Mesodermal cell (in vitro differentiated cells): Measurements from ENCODE around the gene TLX1.

ENCODE experiments used
- H3K27ac ChIP-seq: 2 replicates; pipeline ENCODE4 v1.7.0; 2013; ENCODE audit warnings: mild to moderate bottlenecking, low read depth, low read length, moderate library complexity; ENCODE audit not compliant: severe bottlenecking
- H3K36me3 ChIP-seq: 2 replicates; pipeline ENCODE4 v1.7.1; 2013; ENCODE audit warnings: mild to moderate bottlenecking, low read length, moderate library complexity; ENCODE audit not compliant: control insufficient read depth, insufficient read depth
- H3K4me1 ChIP-seq: one replicate; pipeline ENCODE4 v1.7.1; 2013; ENCODE audit warnings: mild to moderate bottlenecking, low read length; ENCODE audit not compliant: insufficient read depth, control insufficient read depth, poor library complexity, severe bottlenecking
- H3K4me3 ChIP-seq: 2 replicates; pipeline ENCODE4 v1.7.0; 2013; ENCODE audit warnings: low read length, control low read depth, mild to moderate bottlenecking; ENCODE audit not compliant: insufficient read depth, poor library complexity, severe bottlenecking; ENCODE audit errors: extremely low read depth
- H3K9me3 ChIP-seq: 2 replicates; pipeline ENCODE4 v1.7.1; 2013; ENCODE audit warnings: mild to moderate bottlenecking, low read length, moderate library complexity; ENCODE audit not compliant: control insufficient read depth
- WGBS, 2 experiments: methylation state at CpG; one replicate each; pipeline ENCODE4 v1.1.5; 2013; ENCODE audit warnings: missing lambda C conversion rate in 2 of 2; ENCODE audit not compliant: insufficient coverage in 2 of 2; 5-methylcytosine and 5-hydroxymethylcytosine counted together

Gene TLX1

DNA sequence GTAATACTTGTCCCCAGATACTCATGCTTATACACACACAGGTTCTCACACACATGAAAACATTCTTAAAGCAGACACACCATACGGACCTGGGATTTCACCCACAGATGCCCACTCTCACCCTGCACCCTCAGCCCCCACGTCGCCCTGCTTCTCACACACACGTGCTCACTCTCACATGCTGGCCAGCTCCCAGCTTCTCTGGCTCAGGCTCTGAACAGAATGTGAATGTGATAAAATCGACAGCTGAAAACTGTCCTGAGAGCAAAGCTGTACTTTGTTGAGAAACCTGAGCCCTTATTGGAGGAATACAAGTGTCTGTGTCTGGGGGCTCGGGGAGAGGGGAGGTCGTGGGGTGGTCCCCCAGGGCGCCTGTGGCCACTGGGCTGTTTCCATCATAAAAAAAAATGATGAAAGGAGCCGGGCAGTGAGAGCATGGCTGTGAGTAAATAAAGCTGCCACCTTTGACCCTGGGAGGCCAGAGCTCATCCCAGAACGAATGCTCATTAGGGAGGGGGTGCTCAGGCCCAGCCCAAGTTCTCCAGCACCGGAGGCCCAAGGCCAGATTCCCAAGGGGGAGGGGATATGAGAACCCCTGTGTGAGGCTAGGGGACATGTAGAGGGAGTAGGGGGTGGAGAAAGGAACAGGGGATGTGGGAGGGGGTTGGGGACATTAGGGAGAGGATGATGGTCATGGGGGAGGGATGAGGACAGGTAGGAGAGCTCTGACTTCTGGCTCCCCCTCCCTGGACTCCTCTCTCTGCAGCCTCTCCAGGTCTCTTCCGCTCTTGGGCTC lies 18.1 kb upstream of the TLX1 start:
- no peak overlapping the region for H3K4me3 ChIP-seq
- no peaks in the 10 kb centered on the region for H3K36me3 ChIP-seq
- no peaks in the 10 kb centered on the region for H3K4me1 ChIP-seq
- no peak overlapping the region for H3K27ac ChIP-seq
- no peaks in the 10 kb centered on the region for H3K9me3 ChIP-seq
- 52 to 54% methylated on average over 5 to 10 of the region's 12 CpGs for WGBS, 2 experiments

DNA sequence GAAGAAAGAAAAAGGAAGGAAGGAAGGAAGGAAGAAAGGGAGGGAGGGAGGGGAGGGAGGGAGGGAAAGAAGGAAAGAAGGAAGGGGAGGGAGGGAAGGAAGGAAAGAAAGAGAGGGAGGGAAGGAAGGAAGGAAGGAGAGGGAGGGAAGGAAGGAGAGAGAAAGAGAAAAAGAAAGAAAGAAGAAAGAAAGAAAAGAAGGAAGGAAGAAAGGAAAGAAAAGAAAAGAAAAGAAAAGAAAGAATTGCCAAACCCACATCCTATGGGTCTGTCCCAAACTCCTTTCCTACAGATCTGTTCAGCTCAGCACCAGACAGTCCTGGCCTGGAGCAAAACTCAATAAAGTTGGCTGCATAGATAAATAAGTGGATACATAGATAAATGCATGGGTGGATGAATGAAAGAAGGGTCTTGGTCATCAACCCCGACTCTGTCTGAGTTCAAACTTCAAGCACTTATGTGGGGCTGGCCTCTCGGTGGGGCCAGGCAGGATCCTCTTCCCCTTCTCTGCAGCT lies 17.2 kb upstream of the TLX1 start:
- 73 to 80% methylated on average over 1 to 2 of the region's 2 CpGs for WGBS, 2 experiments
- H3K4me3 ChIP-seq, result no peak overlapping the region
- no peaks in the 10 kb centered on the region for H3K9me3 ChIP-seq
- H3K27ac ChIP-seq, result no peak overlapping the region
- no peaks in the 10 kb centered on the region for H3K4me1 ChIP-seq
- H3K36me3 ChIP-seq, result no peaks in the 10 kb centered on the region

DNA sequence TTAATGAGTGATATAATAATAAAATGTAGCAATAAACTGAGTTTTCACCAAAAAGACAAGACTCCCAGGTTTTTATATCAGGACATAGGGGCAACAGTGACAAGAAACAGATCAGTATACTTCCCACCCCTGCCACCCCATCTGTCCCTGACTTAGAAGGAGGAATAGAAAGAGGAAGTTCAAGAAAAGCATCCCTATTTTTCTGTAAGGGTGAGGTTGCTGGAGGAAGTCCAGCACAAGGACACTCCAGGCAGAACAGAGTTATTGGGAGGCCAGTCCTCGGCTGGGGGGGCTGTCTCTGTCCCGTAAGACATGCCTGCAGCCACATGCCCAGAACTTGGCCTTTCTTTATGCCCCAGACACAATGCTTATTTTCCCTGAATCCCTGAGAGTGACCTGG lies 16.5 kb upstream of the TLX1 start:
- H3K27ac ChIP-seq, result no peak overlapping the region
- 79 to 100% methylated on average over 1 to 2 of the region's 2 CpGs for WGBS, 2 experiments

DNA sequence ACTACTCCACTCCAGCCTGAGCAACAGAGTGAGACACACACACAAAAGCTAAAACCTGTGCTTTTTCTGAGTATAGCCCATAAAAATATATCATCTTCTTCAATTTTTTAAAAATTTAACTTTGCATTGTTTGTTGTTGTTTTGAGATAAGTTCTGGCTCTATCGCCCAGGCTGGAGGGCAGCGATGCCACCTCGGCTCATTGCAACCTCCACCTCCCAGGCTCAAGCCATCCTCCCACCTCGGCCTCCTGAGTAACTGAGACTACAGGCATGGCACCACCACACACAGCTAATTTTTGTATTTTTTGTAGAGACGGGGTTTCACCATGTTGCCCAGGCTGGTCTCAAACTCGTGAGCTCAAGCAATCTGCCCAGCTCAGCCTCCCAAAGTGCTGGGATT lies 14.3 kb upstream of the TLX1 start:
- H3K9me3 ChIP-seq, result no peaks in the 10 kb centered on the region
- H3K36me3 ChIP-seq, result no peaks in the 10 kb centered on the region
- H3K27ac ChIP-seq, result no peak overlapping the region
- 84 to 88% methylated on average over 2 to 5 of the region's 6 CpGs for WGBS, 2 experiments
- peaks cover 3% of the 10 kb centered on the region for H3K4me1 ChIP-seq
- no peak overlapping the region for H3K4me3 ChIP-seq

More for the DNA sequence above, 16.5 kb upstream of the TLX1 start:
- H3K36me3 ChIP-seq, result no peaks in the 10 kb centered on the region
- H3K9me3 ChIP-seq, result no peaks in the 10 kb centered on the region
- H3K4me3 ChIP-seq, result no peak overlapping the region
- H3K4me1 ChIP-seq, result no peaks in the 10 kb centered on the region

DNA sequence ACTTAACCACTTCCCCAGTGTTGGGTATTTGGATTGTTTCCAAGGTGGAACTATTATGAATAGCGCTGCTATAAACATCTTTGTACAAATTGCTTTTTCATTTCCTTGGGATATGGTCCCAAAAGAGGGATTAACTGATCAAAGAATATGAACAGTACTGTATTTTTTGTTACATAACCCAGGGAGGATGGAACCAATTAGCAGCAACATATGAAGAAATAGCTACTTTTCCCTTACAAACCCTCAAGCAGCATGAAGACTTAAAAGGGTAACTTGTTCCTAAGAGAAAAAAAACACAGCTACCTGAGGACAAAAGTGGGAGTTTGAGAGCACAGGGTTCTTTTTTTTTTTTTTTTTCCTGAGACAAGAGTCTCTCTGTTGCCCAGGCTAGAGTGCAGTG lies 13.1 kb upstream of the TLX1 start:
- Histone ChIP-seq H3K9me3 (no peaks in the 10 kb centered on the region), H3K36me3 (no peaks in the 10 kb centered on the region), H3K4me3 (no peak overlapping the region), H3K27ac (no peak overlapping the region), H3K4me1 (peaks cover 6% of the 10 kb centered on the region)
- no CpG with 5 or more reads among the region's 1 CpG for WGBS, 2 experiments

DNA sequence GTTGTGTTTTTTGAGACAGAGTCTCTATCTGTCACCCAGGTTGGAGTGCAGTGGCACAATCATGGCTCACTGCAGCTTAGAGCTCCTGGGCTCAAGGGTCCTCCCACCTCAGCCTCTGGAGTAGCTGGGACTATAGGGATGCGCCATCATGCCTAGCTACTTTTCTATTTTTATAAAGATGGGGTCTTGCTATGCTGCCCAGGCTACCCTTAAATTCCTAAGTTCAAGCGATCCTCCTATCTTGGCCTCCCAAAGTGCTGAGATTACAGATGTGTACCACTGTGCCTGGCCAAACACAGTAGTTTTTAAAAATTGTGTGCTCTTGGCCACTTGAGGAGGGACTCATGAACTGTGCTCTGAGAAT lies 10.6 kb upstream of the TLX1 start:
- Histone ChIP-seq H3K27ac (no peak overlapping the region), H3K36me3 (no peaks in the 10 kb centered on the region), H3K9me3 (no peaks in the 10 kb centered on the region), H3K4me3 (no peak overlapping the region), H3K4me1 (peaks cover 6% of the 10 kb centered on the region)
- WGBS, 2 experiments, result 85% methylated on average over 2 of the region's 2 CpGs; no CpG with 5 or more reads in 1 of the 2 experiments

DNA sequence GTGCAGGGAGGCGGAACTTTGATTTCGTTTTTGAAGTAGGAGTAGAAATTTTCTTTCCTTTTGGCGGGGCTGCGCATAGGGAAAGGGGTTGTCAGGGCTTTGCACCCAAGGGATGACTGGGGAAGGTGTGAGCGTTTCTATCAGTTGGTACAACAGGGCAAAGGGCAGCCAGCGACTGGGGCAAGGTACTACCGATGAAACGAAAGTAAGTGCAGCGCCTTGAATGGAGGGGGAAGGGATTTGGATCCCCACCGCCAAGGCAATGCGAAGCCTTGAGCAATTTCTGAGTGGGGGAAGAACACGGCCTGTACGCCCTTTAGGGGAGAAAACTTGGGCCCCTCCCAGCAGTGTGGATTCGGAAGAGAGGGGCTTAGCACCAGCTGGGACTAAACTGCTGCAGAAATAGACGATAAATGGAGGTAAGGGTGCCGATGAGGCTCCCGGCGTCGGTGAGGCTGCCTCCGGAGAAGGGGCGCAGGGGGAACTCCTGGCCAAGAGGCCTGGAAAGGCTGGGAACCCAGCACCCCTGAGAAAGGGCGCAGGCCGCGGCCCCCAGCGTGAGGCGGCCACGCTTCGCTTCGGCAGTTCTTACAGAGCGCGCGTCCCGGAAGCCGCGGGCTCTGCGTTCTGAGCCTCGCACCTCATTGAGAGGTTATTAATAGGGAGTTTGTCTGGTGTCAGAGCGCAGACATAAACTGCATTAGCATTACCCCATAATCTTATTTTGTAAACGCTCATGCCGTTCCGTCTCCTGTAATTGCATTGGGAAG lies 10.0 kb upstream of the TLX1 start:
- Histone ChIP-seq H3K36me3 (no peaks in the 10 kb centered on the region), H3K9me3 (no peaks in the 10 kb centered on the region), H3K4me1 (peaks cover 6% of the 10 kb centered on the region), H3K27ac (no peak overlapping the region), H3K4me3 (peak overlapping the region; percentile 18)
- WGBS, 2 experiments, result 9 to 13% methylated on average over 15 to 27 of the region's 41 CpGs

DNA sequence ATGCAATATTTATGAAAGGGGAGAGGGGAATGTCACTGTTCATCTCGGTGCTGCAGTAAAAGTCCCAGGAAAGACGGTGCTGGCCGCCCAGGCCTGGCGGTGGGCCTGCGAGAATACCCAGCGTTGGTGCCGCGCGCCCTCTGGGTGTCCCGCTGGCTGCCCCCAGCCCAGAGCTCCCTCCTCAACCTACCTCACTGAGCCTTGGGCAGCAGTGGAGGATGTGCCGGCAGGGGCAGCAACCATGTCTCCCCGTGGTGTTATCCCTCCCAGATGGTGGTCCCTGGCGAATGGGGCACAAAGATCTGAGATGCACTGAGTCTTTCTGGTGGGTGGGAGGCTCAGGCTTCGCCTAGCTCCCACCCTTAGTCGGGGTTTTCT lies 9.5 kb upstream of the TLX1 start:
- no peaks in the 10 kb centered on the region for H3K36me3 ChIP-seq
- 7 to 10% methylated on average over 4 to 11 of the region's 15 CpGs for WGBS, 2 experiments
- H3K4me1 ChIP-seq, result peaks cover 6% of the 10 kb centered on the region
- H3K27ac ChIP-seq, result no peak overlapping the region
- H3K9me3 ChIP-seq, result no peaks in the 10 kb centered on the region
- H3K4me3 ChIP-seq, result no peak overlapping the region

DNA sequence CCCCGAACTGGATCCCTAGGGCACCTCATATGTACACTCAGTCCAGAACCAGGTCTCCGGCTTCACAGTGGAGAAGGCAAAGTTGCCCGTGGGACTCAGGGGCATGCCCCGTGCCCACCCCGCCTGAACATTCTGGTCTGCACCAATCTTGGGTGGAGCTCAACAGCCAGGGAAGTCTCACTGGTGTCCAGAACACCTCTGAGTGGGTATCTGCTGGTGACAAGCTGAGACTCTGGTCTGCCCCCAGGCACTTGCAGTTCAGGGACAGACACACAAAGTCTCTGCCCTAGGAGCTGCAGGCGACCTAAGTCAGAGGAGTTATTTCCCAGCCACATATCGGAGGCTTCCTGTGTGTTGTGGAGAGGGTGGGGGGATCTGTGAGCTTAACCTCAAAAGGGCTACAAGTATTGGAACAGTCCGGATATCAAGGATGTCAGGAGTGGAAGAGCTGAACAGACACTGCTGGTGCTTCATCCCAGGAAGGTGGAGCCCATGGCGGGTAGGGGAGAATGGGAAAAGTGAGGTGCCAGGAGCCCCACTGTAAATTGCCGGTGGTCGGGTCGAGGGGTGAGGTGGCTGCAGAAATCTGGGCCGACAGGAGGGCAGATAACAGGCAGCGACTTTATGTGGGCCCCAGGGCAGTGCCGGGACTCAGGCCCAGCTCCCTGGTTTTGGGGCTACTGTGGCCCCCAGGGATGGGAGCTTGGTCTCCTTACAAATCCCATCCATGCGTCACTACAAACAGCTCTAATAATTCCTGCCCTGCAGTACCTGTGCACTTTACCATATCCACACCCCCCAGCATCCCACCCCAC lies 8.6 kb upstream of the TLX1 start:
- H3K27ac ChIP-seq, result no peak overlapping the region
- no peaks in the 10 kb centered on the region for H3K36me3 ChIP-seq
- H3K4me3 ChIP-seq, result no peak overlapping the region
- H3K9me3 ChIP-seq, result no peaks in the 10 kb centered on the region
- H3K4me1 ChIP-seq, result peaks cover 6% of the 10 kb centered on the region
- WGBS, 2 experiments, result 38 to 52% methylated on average over 15 to 16 of the region's 16 CpGs

DNA sequence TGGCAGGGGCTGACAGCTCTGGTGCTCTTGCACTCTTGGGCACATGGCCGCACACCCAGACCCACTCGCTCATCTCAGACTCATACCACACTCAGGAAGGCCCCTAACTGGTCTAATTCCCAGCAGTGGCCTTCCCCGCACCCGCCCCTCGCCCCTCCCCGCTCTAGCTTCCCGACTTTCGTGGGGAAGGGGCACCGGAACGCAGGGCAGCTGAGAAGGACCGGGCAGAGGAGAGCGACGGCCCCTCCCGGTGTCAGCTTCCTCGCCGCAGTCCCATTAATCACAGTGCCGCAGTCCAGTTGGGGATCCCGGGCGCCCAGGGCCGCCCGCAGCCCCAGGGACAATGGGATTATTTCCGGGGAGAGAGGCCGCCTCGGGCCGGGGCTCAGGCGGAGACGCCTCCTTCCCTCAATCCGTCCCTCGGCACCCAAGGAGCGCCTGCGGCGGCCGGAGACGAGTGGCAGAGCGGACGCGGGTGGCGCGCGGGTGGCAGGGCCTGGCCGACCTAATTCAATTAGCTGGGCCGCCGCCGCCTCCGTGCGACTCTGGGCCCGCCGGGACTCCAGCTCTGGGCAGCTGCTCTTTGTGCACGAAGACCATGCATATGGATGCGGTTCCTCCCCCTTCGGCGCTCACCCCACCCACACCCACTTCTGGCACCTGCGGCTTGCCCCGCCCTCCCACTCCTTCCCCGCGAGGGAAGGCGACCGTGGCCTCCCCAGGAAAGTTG lies 7.8 kb upstream of the TLX1 start:
- H3K4me3 ChIP-seq, result no peak overlapping the region

More for the DNA sequence above, 7.8 kb upstream of the TLX1 start:
- WGBS, 2 experiments, result 2 to 3% methylated on average over 39 to 45 of the region's 58 CpGs
- no peak overlapping the region for H3K27ac ChIP-seq
- no peaks in the 10 kb centered on the region for H3K9me3 ChIP-seq
- H3K36me3 ChIP-seq, result no peaks in the 10 kb centered on the region
- H3K4me1 ChIP-seq, result peaks cover 6% of the 10 kb centered on the region
